Stimulated activated CD8-positive, alpha-beta memory T cell treated with anti-CD3 and anti-CD28 coated beads, Interleukin-2, amount 100 ng/mL, for 1 hour (primary cell): ENCODE data around the gene TTC3.
"Not testable (repeated sequence)": the region's sequence is repeated elsewhere in the genome, so short reads cannot be mapped to it uniquely, and the experiment has no call there.

Experiments used
- DNase-seq, 2 donors: peaks; one replicate each; pipeline ENCODE4 v3.0.0-alpha.2; 2020; ENCODE audit warnings: low read depth in 2 of 2

Gene TTC3

DNA sequence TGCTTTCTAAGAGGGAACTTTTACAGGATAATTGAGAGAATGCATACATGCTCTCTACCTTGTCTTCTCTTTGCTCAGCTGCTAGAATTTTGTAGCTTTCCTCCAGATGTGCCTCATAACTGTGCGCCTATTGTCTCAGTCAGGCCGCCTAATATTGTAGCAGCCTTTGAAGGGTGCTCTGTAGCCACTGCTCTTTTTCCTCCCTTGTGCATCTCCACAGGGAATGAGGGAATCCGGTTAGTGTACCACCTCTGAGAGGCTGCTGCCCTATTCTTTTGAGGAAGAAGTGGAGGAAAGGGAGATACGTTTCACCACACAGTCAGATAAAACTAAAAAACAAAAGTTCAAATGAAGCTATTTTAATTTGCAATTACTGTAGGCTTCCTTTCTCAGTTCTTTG is 22.8 kb downstream of the TTC3 start:
- no peak for DNase-seq

DNA sequence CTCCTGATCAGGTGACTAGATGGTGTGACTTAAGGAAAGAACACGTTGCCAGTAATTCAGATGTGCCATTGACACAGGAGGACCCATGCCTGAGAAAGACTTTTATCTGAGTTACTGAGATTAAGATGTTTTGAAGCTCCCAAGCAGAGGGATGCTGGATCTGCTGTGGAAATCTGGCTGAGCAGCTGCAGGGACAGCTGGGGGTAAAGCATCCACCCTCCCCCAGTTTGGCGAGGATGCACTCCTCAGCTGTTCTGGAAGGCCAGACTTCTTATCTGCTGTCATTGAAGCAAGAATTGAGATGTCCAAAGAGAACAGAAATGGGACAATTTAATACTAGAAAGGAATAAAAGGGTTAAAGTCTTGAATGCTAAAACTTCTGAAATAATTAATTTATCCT is 25.7 kb downstream of the TTC3 start:
- DNase-seq: no peak

DNA sequence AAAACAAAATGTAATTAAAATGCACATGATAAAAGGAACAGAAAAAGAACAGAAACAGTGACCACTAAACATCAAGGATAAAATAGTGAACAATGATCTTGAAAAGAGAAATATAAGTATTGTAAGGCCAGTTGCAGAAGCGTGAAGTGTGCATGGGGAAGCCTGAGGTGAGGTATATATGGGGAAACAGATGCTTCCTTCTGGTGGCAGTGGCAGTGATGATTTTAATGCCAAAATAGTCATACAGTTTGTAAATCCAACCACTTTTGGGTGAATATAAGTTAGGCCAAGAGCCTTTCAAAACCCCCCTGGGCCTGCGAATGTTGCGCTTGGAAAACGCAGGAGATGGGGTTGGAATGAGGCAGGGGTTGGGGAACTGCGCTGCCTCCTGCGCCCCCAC is 27.3 kb downstream of the TTC3 start:
- no peak for DNase-seq

DNA sequence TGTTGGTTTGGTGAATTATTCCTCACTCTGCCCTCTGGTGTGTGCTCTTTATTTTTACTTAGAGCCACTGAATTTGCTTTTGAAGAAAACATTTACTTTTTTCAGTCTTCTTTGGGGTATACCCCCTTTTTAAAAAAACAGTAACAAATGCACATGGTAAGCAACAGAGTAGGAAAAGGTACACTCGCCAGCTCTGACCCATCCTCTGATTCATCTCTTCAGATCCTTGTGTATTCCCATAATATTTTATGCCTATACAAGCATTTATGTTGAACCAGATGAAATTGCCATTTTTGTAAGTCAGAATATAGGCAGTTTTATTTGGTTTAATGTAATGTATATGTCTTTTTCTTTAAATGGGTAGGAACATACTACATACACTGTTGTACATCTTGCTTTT is 28.3 kb downstream of the TTC3 start:
- DNase-seq: no peak

DNA sequence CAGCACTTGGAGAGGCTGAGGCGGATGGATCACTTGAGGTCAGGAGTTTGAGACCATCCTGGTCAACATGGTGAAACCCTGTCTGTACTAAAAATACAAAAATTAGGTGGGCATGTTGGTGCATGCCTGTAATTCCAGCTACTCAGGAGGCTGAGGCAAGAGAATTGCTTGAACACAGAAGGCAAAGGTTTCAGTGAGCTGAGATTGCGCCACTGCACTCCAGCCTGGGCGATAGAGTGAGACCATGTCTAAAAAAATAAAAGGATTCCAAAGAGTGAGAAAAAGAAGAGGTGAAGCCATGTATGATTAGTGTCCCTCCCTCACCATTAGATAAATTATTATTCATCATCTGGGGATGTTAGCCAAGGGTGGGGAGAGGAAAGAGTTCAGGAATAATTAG is 29.7 kb downstream of the TTC3 start:
- not testable (repeated sequence) for DNase-seq

DNA sequence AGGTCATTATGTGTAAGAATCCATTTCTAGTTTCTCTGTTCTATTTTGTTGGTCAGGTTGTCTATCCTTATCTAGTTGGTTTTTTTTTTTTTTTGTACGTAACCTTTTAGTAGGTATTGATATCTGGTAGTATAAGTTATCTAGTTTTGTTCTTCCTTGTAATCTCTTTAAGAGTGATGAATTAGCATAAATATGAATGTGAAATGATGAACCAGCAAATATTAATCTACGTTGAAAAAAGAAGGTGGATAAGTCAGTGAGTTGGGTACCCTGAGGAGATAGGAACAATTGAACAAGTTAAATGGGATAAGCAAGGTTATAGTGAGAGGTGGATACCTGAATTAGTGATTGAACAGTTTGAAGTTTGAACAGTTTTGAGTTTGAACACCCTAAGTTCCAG is 33.9 kb downstream of the TTC3 start:
- no peak for DNase-seq

DNA sequence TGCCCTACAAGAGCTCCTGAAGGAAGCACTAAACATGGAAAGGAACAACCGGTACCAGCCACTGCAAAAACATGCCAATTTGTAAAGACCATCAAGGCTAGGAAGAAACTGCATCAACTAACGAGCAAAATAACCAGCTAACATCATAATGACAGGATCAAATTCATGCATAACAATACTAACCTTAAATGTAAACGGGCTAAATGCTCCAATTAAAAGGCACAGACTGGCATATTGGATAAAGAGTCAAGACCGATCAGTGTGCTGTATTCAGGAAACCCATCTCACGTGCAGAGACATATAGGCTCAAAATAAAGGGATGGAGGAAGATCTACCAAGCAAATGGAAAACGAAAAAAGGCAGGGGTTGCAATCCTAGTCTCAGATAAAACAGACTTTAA is 38.0 kb downstream of the TTC3 start:
- DNase-seq: not testable (repeated sequence)

DNA sequence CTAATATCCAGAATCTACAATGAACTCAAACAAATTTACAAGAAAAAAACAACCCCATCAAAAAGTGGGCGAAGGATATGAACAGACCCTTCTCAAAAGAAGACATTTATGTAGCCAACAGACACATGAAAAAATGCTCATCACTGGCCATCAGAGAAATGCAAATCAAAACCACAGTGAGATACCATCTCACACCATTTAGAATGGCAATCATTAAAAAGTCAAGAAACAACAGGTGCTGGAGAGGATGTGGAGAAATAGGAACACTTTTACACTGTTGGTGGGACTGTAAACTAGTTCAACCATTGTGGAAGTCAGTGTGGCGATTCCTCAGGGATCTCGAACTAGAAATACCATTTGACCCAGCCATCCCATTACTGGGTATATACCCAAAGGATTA is 41.2 kb downstream of the TTC3 start:
- not testable (repeated sequence) for DNase-seq

DNA sequence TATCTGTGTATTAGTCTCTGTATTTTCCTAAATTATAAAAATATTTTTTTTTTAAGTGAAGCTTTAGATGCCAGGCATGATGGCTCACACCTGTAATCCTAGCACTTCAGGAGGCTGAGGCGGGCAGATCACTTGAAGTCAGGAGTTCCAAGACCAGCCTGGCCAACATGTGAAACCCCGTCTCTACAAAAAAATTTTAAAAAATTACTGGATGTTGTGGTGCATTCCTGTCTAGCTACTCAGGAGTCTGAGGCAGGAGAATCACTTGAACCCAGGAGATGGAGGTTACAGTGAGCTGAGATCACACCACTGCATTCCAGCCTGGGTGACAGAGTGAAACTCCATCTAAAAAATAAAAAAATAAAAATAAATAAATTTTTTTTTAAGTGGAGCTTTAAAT is 43.4 kb downstream of the TTC3 start:
- not testable (repeated sequence) for DNase-seq

DNA sequence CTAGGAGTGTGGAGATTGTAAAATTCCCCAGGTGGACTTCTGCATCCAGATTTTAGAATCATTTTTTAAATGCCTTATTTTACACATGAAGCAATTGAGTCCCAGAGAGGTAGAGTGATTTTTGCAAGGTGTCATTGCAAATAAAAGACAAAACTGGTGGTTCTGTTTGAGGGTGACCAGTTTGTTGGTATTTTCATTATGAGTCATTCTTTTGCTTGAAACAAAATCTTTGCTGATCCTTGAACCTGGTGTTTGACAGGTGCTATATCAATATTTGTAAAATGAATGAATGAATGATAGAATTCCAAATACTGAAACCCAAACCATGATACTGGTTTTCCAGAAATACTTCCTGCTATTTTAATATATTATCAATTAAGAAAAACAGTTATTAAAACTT is 44.1 kb downstream of the TTC3 start:
- no peak for DNase-seq

DNA sequence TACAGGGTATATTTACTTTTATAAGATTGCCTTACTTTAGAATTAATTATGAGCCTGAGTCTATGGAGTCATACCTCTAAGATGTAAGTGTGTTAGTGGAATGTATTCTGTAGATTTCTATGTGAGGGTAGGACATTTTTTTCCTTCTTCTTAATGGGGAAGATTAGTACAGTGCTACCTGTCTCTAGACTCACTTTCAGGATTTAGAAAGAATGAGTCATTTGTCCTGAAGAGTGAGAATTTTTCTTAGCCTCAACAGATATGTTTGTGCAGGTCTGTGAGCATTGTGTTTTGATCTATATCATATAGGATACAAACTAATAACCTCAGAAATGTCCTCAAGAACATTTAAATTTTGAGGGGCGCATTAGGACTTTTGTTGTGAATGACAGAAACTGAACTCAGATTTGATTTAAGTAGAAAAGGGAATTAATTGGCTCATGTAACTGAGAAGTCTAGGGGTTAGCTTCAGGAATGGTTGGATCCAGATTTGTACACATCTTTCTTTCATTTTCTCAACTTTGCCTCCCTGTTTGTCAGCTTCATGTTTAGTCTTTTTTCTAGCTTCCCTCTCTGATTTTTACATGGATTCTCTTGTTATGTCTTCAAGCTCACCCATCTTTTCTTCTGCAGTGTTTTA is 45.3 kb downstream of the TTC3 start:
- no peak for DNase-seq

DNA sequence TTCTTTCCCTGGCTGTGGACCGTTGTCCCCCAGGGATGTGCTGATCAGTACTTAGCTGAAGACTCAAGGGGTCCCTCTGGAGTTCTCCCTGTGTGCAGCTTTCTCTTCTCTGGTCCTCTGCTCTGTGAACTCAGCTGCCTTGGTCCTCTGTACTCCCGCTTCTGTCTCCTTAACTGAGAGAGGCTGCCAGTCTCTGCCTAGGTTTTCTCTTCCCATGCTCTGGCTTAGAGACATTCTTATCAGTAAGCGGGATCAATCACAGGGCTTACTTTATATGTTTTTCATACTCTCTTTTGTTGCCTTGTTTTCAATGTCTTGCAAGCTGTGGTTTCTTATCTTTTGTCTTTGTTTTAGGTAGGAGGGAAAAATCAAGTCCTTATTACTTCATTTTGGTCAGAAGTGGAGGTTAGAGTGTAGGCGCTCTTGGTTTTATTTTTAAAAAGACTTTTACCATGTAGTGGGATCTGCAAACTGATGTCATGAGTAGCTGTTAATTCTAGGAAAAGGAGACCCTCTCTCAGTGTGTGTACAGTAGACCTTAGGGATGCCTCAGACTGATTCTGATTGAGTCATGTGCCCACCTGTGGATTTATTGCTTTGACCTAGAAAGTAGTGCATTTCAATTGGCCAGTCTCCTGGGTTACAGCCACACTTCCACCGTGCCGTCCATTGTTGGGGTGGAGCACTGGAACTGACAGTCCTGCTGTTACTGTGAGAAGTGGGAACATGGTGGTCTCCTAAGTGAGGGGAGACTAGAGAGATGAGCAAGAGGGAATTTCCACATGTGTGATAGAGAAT is 46.6 kb downstream of the TTC3 start:
- DNase-seq: no peak

DNA sequence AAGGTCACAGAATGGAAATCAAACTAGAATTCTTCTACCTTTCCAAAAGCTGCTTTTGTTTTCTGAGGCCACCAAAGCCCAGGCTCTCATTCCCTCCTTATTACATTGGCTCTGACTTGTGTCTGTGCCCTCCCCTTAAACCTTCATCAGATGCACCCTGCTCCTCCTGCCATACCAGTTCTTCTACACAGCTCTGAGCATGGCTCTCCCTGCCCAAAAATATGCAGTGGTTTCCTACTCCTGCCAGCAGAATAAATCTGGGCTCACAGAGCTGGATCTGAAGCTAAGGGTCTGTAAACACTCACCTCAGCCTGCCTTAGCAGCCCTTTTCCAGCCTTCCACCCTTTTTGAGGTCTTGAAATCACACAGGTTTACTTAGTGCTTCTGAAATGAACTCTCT is 55.0 kb downstream of the TTC3 start:
- DNase-seq: no peak

DNA sequence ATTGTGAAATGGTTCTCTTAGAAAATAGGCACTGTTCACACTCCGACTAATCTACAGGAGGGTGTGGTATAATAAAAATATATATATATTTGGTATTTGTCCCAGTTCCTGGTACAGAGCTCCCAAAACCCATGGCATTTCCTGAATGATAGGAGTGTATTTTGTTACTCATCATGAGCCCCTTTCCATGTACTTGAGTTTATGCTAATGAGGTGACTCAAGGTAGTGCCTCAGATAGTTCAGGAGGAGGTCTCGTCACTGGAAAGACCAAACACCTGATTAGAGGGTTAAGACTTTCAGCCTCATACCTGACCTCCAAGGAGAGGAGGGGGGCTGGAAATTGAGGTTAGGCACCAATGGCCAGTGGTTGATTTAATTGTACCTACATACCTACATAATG is 57.9 kb downstream of the TTC3 start:
- no peak for DNase-seq

DNA sequence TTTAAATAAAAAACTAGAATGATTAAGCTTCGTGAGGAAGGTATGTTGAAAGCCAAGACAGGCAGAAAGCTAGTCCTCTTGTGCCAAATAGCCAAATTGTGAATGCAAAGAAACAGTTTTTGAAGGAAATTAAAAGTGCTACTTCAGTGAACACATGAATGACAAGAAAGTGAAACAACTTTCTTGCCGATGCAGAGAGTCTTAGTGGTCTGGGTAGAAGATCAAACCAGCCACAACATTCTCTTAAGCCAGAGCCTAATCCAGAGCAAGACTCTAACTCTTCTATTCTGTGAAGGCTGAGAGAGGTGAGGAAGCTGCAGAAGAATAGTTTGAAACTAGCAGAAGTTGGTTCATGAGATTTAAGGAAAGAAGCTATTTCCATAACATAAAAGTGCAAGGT is 63.2 kb downstream of the TTC3 start:
- no peak for DNase-seq

DNA sequence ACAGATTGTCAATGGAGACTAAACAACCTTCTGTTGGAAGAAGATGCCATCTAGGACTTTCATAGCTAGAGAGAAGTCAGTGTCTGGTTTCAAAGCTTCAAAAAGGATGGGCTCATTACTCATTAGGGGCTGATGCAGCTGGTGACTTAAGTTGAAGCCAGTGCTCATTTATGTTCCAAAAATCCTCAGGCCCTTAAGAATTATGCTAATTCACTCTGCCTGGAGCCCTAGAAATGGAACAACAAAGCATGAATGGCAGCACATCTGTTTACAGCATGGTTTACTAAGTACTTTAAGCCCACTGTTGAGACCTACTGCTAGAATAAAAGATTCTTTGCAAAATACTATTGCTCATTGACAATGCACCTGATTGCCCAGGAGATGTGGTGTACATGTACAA is 63.7 kb downstream of the TTC3 start:
- DNase-seq: no peak

DNA sequence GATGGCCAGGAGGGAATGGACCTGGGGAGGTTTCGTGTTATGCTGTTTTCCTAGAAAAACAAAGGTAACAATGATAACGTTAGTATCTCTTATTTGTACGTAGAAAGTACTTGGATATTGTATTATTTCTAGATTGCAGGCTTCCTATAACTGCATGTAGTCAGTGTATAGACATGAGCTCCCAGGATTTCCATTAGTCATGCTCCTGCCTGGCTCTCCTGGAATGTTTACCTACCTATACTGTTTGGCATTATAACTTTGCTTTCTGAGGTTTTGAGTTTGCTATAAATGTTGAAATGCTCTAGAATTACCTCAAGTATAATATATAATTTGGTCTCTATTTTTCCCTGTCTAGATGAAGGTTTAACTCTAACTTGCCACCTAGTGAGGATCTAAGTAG is 66.1 kb downstream of the TTC3 start:
- no peak for DNase-seq

DNA sequence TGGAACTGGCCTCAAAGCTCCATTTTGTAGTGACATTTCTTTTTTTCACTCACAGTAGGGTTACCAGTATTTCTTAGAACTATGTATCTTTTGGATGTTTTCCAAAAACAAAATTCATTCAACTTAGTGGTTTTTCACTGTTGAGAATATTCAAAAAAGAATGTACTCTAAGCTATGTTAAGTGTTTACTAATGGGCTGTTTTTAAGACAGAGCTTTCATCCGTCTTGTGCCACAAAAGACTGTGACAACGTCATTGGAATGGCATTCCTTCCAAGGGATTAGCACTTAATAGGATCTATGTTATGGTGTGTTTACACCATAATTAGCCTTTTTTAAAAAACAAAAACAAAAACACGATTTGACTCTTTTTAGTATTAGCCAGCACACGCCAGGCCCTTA is 66.8 kb downstream of the TTC3 start:
- no peak for DNase-seq

DNA sequence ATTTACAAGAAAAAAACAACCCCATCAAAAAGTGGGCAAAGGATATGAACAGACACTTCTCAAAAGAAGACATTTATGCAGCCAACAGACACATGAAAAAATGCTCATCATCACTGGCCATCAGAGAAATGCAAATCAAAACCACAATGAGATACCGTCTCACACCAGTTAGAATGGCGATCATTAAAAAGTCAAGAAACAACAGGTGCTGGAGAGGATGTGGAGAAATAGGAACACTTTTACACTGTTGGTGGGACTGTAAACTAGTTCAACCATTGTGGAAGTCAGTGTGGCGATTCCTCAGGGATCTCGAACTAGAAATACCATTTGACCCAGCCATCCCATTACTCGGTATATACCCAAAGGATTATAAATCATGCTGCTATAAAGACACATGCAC is 70.3 kb downstream of the TTC3 start:
- not testable (repeated sequence) for DNase-seq

DNA sequence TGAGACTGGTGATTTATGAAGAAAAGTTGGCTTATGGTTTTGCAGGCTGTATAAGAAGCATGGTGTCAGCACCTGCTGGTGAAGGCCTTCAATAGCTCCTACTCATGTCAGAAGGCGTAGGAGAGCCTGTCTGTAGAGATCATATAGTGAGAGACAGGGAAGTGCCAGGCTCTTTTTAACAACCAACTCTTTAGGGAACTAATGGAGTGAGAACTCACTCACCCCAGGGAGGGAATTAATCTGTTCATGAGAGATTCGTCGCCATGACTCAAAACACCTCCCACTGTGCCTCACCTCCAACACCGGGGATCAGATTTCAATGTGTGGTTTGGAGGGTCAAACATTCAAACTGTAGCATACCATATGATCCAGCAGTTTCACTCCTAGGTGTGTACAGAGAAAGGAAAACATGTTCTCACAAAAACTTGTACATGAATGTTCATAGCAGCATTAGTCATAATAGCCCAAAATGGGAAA is 72.6 kb downstream of the TTC3 start:
- DNase-seq: no peak

DNA sequence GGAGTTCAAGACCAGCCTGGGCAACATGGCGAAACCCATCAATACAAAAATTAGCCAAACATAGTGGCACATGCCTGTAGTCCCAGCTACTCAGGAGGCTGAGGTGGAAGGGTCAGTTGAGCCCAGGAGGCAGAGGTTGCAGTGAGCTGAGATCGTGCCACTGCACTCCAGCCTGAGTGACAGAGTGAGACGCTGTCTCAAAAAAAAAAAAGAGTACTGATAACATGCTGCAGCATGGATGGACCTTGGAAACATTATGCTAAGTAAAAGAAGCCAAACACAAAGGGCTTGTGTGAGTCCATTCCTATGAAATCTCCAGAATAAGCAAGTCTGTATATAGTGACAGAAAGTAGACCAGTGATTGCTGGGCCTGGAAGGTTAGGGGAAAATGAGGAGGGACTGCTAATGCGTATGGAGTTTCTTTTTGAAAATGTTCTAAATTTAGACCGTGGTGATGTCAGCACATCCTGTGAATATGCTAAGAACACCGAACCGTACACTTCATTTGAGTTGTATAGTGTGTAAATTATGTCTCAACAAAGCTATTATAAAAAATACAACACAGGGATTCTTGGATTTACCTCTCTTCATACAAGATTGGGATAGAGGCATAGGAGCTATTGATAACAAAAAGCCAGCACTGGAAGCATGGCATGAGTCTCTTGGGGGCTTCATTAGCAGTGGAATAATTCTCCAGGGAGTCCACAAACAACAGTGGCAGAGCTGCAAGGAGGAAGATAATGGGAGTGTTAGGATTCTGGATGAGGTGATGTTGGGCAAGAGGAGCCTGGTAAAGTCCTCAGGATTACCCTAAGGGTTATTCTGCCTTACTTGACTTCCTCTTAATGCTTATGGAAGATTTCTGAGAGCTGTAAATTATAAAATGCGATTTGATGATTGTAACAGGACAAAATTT is 73.5 kb downstream of the TTC3 start:
- no peak for DNase-seq

DNA sequence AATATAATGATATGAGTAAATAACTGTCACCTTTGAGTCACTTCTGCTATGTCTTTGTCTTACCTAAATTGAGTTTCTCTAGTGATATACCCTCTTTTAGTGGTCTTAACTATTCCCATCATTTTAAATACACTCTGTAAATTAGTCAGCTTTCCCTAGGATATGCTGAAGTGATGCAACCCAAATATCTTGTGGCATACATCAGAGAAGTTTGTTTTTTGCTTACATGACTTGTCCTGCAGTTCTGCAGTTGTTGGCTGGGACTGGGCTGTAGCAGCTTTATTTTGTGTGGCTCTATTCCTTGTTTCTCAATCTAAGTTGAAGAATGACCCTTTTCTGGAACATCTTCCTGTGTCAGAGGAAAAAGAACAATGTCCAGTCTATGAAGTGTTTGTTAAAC is 76.4 kb downstream of the TTC3 start:
- no peak for DNase-seq
